Measurements from ENCODE around the gene CR1L. TPM values are rescaled to one million over a fixed set of nuclear protein-coding genes. Genes with fewer than 3 reads are reported as not detected.

CR1L gene
- total and polyA plus RNA-seq, 2 experiments from 2014 or later = 5.8 to 21.4 TPM

- TF ChIP-seq NANOG (IDR thresholded peaks at IDR 0.05; ENCODE audit: borderline replicate concordance) (no peak), REST (IDR thresholded peaks at IDR 0.05; ENCODE audit: unreplicated experiment) (no peak), STAT1 (IDR thresholded peaks at IDR 0.05; ENCODE audit: unreplicated experiment) (no peak), JUNB (IDR thresholded peaks at IDR 0.05; ENCODE audit: unreplicated experiment) (no peak), EZH2 (IDR thresholded peaks at IDR 0.05; ENCODE audit: low read depth, unreplicated experiment) (no peak), ZNF114 (CRISPR knock-in tag; IDR thresholded peaks at IDR 0.05) (no peak), ZNF331 (CRISPR knock-in tag; IDR thresholded peaks at IDR 0.05; ENCODE audit: low read depth) (no peak), CTCF (conservative IDR thresholded peaks at IDR 0.05; ENCODE audit: low read depth in 2 of 2) (no peak), POLR2AphosphoS5 (IDR thresholded peaks at IDR 0.05; ENCODE audit: low read depth) (no peak), CREB1 (CRISPR knock-in tag; IDR thresholded peaks at IDR 0.05; ENCODE audit: low read depth) (no peak)
- Mint-ChIP-seq H3K9me3 (no peaks in the 10 kb centered on the region), H3K36me3 (ENCODE audit: low read depth) (no peaks in the 10 kb centered on the region), H3K27ac (no peak overlapping the region), H3K27me3 (ENCODE audit: insufficient read depth, low read depth, poor library complexity) (no peaks in the 10 kb centered on the region), H3K4me1 (peaks cover 6% of the 10 kb centered on the region; the same call in 2 of the 3 replicates), H3K4me3 (no peak overlapping the region)
- H3K27ac ChIP-seq (ENCODE audit: low read depth) = no peak overlapping the region
- H3K36me3 ChIP-seq (ENCODE audit: insufficient read depth) = no peaks in the 10 kb centered on the region
- no peak overlapping the region for H3K4me3 ChIP-seq
- no peak overlapping the region for H3K4me2 ChIP-seq
- H3K9me2 ChIP-seq (ENCODE audit: insufficient read depth) = no peaks in the 10 kb centered on the region
- ATAC-seq (no peak), DNase-seq (ENCODE audit: low spot score) (no peak)
- no peaks in the 10 kb centered on the region for H3K27me3 ChIP-seq (ENCODE audit: insufficient read depth)
- H3F3A ChIP-seq (replicated peaks; ENCODE audit: low read depth) = no peaks in the 10 kb centered on the region
- no peak overlapping the region for H2AFZ ChIP-seq
- peaks cover 10% of the 10 kb centered on the region; the same call in 1 of the 2 replicates for H3K4me1 ChIP-seq (ENCODE audit: insufficient read depth)
- no peaks in the 10 kb centered on the region for H4K20me1 ChIP-seq (replicated peaks; ENCODE audit: insufficient read depth)
- H3K79me2 ChIP-seq (replicated peaks; ENCODE audit: insufficient read depth) = no peaks in the 10 kb centered on the region
These were observed 46.1 kb downstream of the CR1L start for GRCh38 chr1:207691010-207691409.

- Histone ChIP-seq H4K20me1 (replicated peaks; ENCODE audit: insufficient read depth) (no peaks in the 10 kb centered on the region), H2AFZ (no peak overlapping the region), H3K36me3 (ENCODE audit: insufficient read depth) (no peaks in the 10 kb centered on the region), H3K27me3 (ENCODE audit: insufficient read depth) (no peaks in the 10 kb centered on the region), H3K79me2 (replicated peaks; ENCODE audit: insufficient read depth) (no peaks in the 10 kb centered on the region), H3F3A (replicated peaks; ENCODE audit: low read depth) (no peaks in the 10 kb centered on the region), H3K4me2 (no peak overlapping the region), H3K4me1 (ENCODE audit: insufficient read depth) (peaks cover 10% of the 10 kb centered on the region; the same call in 1 of the 2 replicates), H3K9me2 (ENCODE audit: insufficient read depth) (no peaks in the 10 kb centered on the region), H3K4me3 (no peak overlapping the region), H3K27ac (ENCODE audit: low read depth) (no peak overlapping the region)
- H3K4me3 Mint-ChIP-seq = no peak overlapping the region
- peaks cover 6% of the 10 kb centered on the region; the same call in 2 of the 3 replicates for H3K4me1 Mint-ChIP-seq
- ATAC-seq (no peak), DNase-seq (ENCODE audit: low spot score) (no peak)
- no peaks in the 10 kb centered on the region for H3K27me3 Mint-ChIP-seq (ENCODE audit: insufficient read depth, low read depth, poor library complexity)
- no peaks in the 10 kb centered on the region for H3K9me3 Mint-ChIP-seq
- H3K27ac Mint-ChIP-seq = no peak overlapping the region
- no peaks in the 10 kb centered on the region for H3K36me3 Mint-ChIP-seq (ENCODE audit: low read depth)
- TF ChIP-seq ETS1 (IDR thresholded peaks at IDR 0.05) (no peak), EZH2 (IDR thresholded peaks at IDR 0.05; ENCODE audit: low read depth, unreplicated experiment) (no peak), ZNF331 (CRISPR knock-in tag; IDR thresholded peaks at IDR 0.05; ENCODE audit: low read depth) (no peak), CTCF (conservative IDR thresholded peaks at IDR 0.05; ENCODE audit: low read depth in 2 of 2) (no peak), CREB1 (CRISPR knock-in tag; IDR thresholded peaks at IDR 0.05; ENCODE audit: low read depth) (no peak), ZNF114 (CRISPR knock-in tag; IDR thresholded peaks at IDR 0.05) (no peak), JUNB (IDR thresholded peaks at IDR 0.05; ENCODE audit: unreplicated experiment) (no peak)
These were observed 46.9 kb downstream of the CR1L start for GRCh38 chr1:207691841-207692240.
